ENCODE data around the gene CDH12.
"Not testable (repeated sequence)": the region's sequence is repeated elsewhere in the genome, so short reads cannot be mapped to it uniquely, and the experiment has no call there.

CDH12 gene

GRCh38 chr5:22554475-22554874, 298.7 kb downstream of the CDH12 start:
- no peak for DNase-seq

GRCh38 chr5:22549876-22550671, 303.1 kb downstream of the CDH12 start:
- no peak for DNase-seq

GRCh38 chr5:22542340-22542739, 310.8 kb downstream of the CDH12 start:
- no peak for DNase-seq

- DNase-seq, result no peak
These were observed 312.1 kb downstream of the CDH12 start for GRCh38 chr5:22541037-22541436.

GRCh38 chr5:22539762-22540161, 313.4 kb downstream of the CDH12 start:
- no peak for DNase-seq

- DNase-seq, result no peak
These were observed 321.2 kb downstream of the CDH12 start for GRCh38 chr5:22531986-22532385.

- DNase-seq, result no peak
These were observed 331.6 kb downstream of the CDH12 start for GRCh38 chr5:22521521-22521920.

GRCh38 chr5:22516497-22516896, 336.6 kb downstream of the CDH12 start:
- DNase-seq, result not testable (repeated sequence)

GRCh38 chr5:22514231-22514630, 338.9 kb downstream of the CDH12 start:
- DNase-seq, result no peak

- DNase-seq, result no peak
These were observed 347.3 kb downstream of the CDH12 start for GRCh38 chr5:22505891-22506290.

GRCh38 chr5:22504411-22504810, 348.7 kb downstream of the CDH12 start:
- DNase-seq, result no peak

GRCh38 chr5:22500556-22500955, 352.6 kb downstream of the CDH12 start:
- DNase-seq, result peak; percentile 22

GRCh38 chr5:22496666-22497065, 356.5 kb downstream of the CDH12 start:
- DNase-seq, result no peak

- no peak for DNase-seq
These were observed 358.0 kb downstream of the CDH12 start for GRCh38 chr5:22495016-22495720.

GRCh38 chr5:22488427-22488826, 364.7 kb downstream of the CDH12 start:
- no peak for DNase-seq

- DNase-seq, result no peak
These were observed 372.8 kb downstream of the CDH12 start for GRCh38 chr5:22480305-22480704.

- no peak for DNase-seq
These were observed 379.3 kb downstream of the CDH12 start for GRCh38 chr5:22473886-22474285.

- DNase-seq, result no peak
These were observed 382.0 kb downstream of the CDH12 start for GRCh38 chr5:22471154-22471553.

- DNase-seq, result no peak
These were observed 382.7 kb downstream of the CDH12 start for GRCh38 chr5:22470408-22470807.

- no peak for DNase-seq
These were observed 387.5 kb downstream of the CDH12 start for GRCh38 chr5:22465616-22466015.

- DNase-seq, result no peak
These were observed 388.0 kb downstream of the CDH12 start for GRCh38 chr5:22465177-22465576.

- no peak for DNase-seq
These were observed 393.0 kb downstream of the CDH12 start for GRCh38 chr5:22460189-22460588.

GRCh38 chr5:22432905-22433304, 420.2 kb downstream of the CDH12 start:
- no peak for DNase-seq

- DNase-seq, result no peak
These were observed 421.3 kb downstream of the CDH12 start for GRCh38 chr5:22431840-22432239.

Measured in NCI-H526 treated with DMSO at 0.1 percent for 48 hours (cell line).